Measurements from ENCODE around the gene LYPD6B. TPM values are rescaled to one million over a fixed set of nuclear protein-coding genes. Genes with fewer than 3 reads are reported as not detected.

Gene LYPD6B
- total RNA-seq, 1 donor from 2014 or later = 27.2 TPM

GRCh38 chr2:149094217-149095015, 55.9 kb downstream of the LYPD6B start:
- Mint-ChIP-seq H3K9me3 (no peaks in the 10 kb centered on the region), H3K4me1 (peaks cover 36% of the 10 kb centered on the region), H3K36me3 (no peaks in the 10 kb centered on the region), H3K27me3 (ENCODE audit: low read depth) (no peaks in the 10 kb centered on the region), H3K4me3 (no peak overlapping the region), H3K27ac (peak overlapping the region; percentile 86)
- no peak for TF ChIP-seq CTCF (IDR thresholded peaks at IDR 0.05; ENCODE audit: unreplicated experiment)
- DNase-seq (ENCODE audit: low spot score in 2 of 2, unreplicated experiment in 2 of 2) = no peak

- no peak for TF ChIP-seq CTCF (IDR thresholded peaks at IDR 0.05; ENCODE audit: unreplicated experiment)
- H3K4me3 Mint-ChIP-seq = no peak overlapping the region
- no peaks in the 10 kb centered on the region for H3K9me3 Mint-ChIP-seq
- H3K27me3 Mint-ChIP-seq (ENCODE audit: low read depth) = no peaks in the 10 kb centered on the region
- H3K27ac Mint-ChIP-seq = peak overlapping the region; percentile 81
- peaks cover 54% of the 10 kb centered on the region for H3K4me1 Mint-ChIP-seq
- no peak for DNase-seq (ENCODE audit: low spot score in 2 of 2, unreplicated experiment in 2 of 2)
- peaks cover 1% of the 10 kb centered on the region for H3K36me3 Mint-ChIP-seq
Measured at GRCh38 chr2:149098701-149099100, 60.2 kb downstream of the LYPD6B start.

GRCh38 chr2:149099298-149099697, 60.8 kb downstream of the LYPD6B start:
- TF ChIP-seq CTCF (IDR thresholded peaks at IDR 0.05; ENCODE audit: unreplicated experiment) = no peak
- Mint-ChIP-seq H3K4me3 (no peak overlapping the region), H3K27ac (peak overlapping the region; percentile 53), H3K36me3 (peaks cover 1% of the 10 kb centered on the region), H3K4me1 (peaks cover 50% of the 10 kb centered on the region), H3K27me3 (ENCODE audit: low read depth) (no peaks in the 10 kb centered on the region), H3K9me3 (no peaks in the 10 kb centered on the region)
- no peak for DNase-seq (ENCODE audit: low spot score in 2 of 2, unreplicated experiment in 2 of 2)

GRCh38 chr2:149100739-149101699, 62.5 kb downstream of the LYPD6B start:
- H3K4me1 Mint-ChIP-seq = peaks cover 40% of the 10 kb centered on the region
- TF ChIP-seq CTCF (IDR thresholded peaks at IDR 0.05; ENCODE audit: unreplicated experiment) = no peak
- H3K27ac Mint-ChIP-seq = peak overlapping the region; percentile 81
- peaks cover 6% of the 10 kb centered on the region for H3K9me3 Mint-ChIP-seq
- no peaks in the 10 kb centered on the region for H3K27me3 Mint-ChIP-seq (ENCODE audit: low read depth)
- H3K4me3 Mint-ChIP-seq = no peak overlapping the region
- no peak for DNase-seq (ENCODE audit: low spot score in 2 of 2, unreplicated experiment in 2 of 2)
- H3K36me3 Mint-ChIP-seq = peaks cover 7% of the 10 kb centered on the region

GRCh38 chr2:149101818-149102217, 63.3 kb downstream of the LYPD6B start:
- H3K27ac Mint-ChIP-seq = peak overlapping the region; percentile 57

More at GRCh38 chr2:149101818-149102217, 63.3 kb downstream of the LYPD6B start:
- Mint-ChIP-seq H3K4me1 (peaks cover 35% of the 10 kb centered on the region), H3K27me3 (ENCODE audit: low read depth) (no peaks in the 10 kb centered on the region), H3K4me3 (no peak overlapping the region), H3K9me3 (peaks cover 12% of the 10 kb centered on the region), H3K36me3 (peaks cover 12% of the 10 kb centered on the region)
- no peak for TF ChIP-seq CTCF (IDR thresholded peaks at IDR 0.05; ENCODE audit: unreplicated experiment)
- no peak for DNase-seq (ENCODE audit: low spot score in 2 of 2, unreplicated experiment in 2 of 2)
